Gastroesophageal sphincter (tissue), 4 donors: Measurements from ENCODE around the gene FFAR3. TPM values are rescaled to one million over a fixed set of nuclear protein-coding genes. Genes with fewer than 3 reads are reported as not detected.
"Not testable (repeated sequence)": the region's sequence is repeated elsewhere in the genome, so short reads cannot be mapped to it uniquely, and the experiment has no call there.

Source experiments
- ATAC-seq: fragments of 150-250 bp; one replicate; pipeline ENCODE4 v1.9.1; 2016; ENCODE audit warnings: mild to moderate bottlenecking, moderate library complexity
- H3K27ac ChIP-seq, 4 donors: fragments of 200-600 bp; sonication (generic) in 3 of 4; 1 replicate in 3 of 4; 2 replicates in 1 of 4; pipeline ENCODE4 v1.5.1; 2016 to 2019
- H3K27me3 ChIP-seq: fragments of 200-600 bp; sonication (generic); one replicate; pipeline ENCODE4 v1.5.1; 2019
- H3K36me3 ChIP-seq, 2 donors: fragments of 200-600 bp; sonication (generic); one replicate each; pipeline ENCODE4 v1.5.1; 2019; ENCODE audit warnings: control low read depth in 1 of 2
- H3K4me1 ChIP-seq, 3 donors: fragments of 200-600 bp; sonication (generic); 1 replicate in 2 of 3; 2 replicates in 1 of 3; pipeline ENCODE4 v1.5.1; 2016 to 2019; ENCODE audit warnings: control low read depth in 2 of 3
- H3K4me3 ChIP-seq, 2 donors: fragments of 200-600 bp; sonication (generic); one replicate each; pipeline ENCODE4 v1.5.1; 2019; ENCODE audit warnings: mild to moderate bottlenecking in 1 of 2, moderate library complexity in 1 of 2
- H3K9me3 ChIP-seq, 3 donors: fragments of 200-600 bp; sonication (generic); one replicate each; pipeline ENCODE4 v1.5.1; 2017 to 2019; ENCODE audit warnings: control low read depth in 2 of 3
- EP300 ChIP-seq: sonication (generic); formaldehyde crosslinking; IDR thresholded peaks from one replicate; pipeline ENCODE4 v1.6.1; 2017; ENCODE audit warnings: antibody characterized with exemption, mild to moderate bottlenecking
- POLR2A ChIP-seq, 2 donors: fragments of 450-650 bp; IDR thresholded peaks; one replicate each; pipeline ENCODE4 v1.6.1; 2017; ENCODE audit warnings: antibody characterized with exemption in 2 of 2, mild to moderate bottlenecking in 2 of 2, moderate library complexity in 1 of 2
- POLR2AphosphoS5 ChIP-seq: sonication (generic); formaldehyde crosslinking; IDR thresholded peaks from one replicate; pipeline ENCODE4 v1.6.1; 2017; ENCODE audit warnings: antibody characterized with exemption
- WGBS, 2 donors: methylation state at CpG; one replicate each; pipeline ENCODE4 v1.1.5; 2018; ENCODE audit warnings: low coverage in 1 of 2; 5-methylcytosine and 5-hydroxymethylcytosine counted together
- total RNA-seq, 4 donors: library from RNA; depleted of rRNA; stranded (reverse); fragments of >200 nt; gene quantifications; one replicate each; pipeline ENCODE4 v1.1.0, GENCODE V29; 2016
- TF ChIP-seq, protein P1 (sequence below), 4 experiments: fragments of 200-600 bp in 2 of 4; fragments of 450-650 bp in 2 of 4; sonication (generic) in 1 of 4; IDR thresholded peaks; one replicate each; pipeline ENCODE4 v1.5.1; 2017 to 2019; ENCODE audit warnings: antibody characterized with exemption in 4 of 4, mild to moderate bottlenecking in 2 of 4, moderate library complexity in 2 of 4

The FFAR3 gene
- total RNA-seq, 4 donors from 2014 or later = 0.13 TPM; not detected in 3

DNA sequence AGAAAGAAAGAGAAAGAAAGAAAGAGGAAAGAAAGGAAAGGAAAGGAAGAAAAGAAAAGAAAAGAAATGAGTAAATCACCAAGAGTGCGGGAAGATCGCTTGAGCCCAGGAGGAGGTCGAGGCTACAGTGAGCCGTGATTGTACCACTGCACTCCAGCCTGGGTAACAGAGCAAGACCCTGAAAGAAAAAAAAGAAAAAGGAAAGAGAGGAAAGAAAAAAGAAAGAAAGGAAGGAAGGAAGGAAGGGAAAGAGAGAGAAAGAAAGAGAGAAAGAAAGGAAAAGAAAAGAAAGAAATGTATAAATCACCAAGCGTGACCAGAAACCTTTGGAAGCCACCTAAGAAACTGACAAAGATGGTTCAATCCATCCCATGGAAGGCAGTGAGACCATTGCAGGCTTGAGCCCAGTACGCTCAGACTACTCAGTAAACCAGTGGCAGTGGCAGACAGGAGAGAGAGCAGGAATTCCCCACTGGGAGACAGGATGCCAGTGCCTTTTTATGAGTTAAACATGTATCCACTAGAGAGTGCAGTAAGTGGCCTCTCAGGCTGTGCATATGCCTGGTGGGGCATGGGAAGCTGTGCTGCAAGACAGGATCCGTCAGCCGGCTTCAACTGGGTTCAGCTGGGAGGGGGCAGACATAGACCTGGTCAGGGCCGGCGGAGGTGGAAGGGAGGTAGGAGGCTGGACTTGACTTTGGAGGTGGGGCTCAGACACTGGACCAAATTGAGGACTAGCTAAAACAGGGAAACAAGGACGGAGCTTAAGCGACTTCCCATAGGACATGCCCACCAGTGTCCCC lies 17.4 kb downstream of the FFAR3 start:
- 74 to 96% methylated on average over 7 to 12 of the region's 12 CpGs for WGBS, 2 donors

DNA sequence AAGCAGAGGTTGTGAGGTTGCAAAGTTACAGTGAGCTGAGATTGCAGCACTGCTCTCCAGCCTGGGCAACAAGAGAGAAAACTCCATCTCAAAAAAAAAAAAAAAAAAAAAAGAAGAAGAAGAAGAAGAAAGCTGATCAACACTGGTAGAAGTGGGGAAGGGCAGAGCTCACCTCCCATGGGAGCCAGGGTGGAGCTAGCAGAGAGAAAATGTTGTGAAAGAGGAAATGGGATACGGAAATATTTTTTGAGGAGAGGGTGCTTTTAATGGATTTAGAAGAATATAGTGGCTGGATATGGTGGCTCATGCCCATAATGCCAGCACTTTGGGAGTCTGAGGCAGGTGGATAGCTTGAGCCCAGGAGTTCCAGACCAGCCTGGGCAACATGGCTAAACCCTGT lies 19.4 kb downstream of the FFAR3 start:
- no peak overlapping the region for H3K27ac ChIP-seq
- ATAC-seq = no peak
- H3K4me1 ChIP-seq = no peaks in the 10 kb centered on the region
- no peaks in the 10 kb centered on the region for H3K36me3 ChIP-seq
- peaks cover 0 to 5% (median 0%) of the 10 kb centered on the region in 3 donors for H3K9me3 ChIP-seq
- H3K27me3 ChIP-seq = peaks cover 17% of the 10 kb centered on the region
- WGBS, 2 donors = 29 to 53% methylated on average over 1 of the region's 1 CpG
- H3K4me3 ChIP-seq = no peak overlapping the region
- TF ChIP-seq EP300 (no peak), POLR2A (IDR thresholded peaks at IDR 0.05) (no peak), POLR2AphosphoS5 (no peak)
- TF ChIP-seq, protein P1, sequence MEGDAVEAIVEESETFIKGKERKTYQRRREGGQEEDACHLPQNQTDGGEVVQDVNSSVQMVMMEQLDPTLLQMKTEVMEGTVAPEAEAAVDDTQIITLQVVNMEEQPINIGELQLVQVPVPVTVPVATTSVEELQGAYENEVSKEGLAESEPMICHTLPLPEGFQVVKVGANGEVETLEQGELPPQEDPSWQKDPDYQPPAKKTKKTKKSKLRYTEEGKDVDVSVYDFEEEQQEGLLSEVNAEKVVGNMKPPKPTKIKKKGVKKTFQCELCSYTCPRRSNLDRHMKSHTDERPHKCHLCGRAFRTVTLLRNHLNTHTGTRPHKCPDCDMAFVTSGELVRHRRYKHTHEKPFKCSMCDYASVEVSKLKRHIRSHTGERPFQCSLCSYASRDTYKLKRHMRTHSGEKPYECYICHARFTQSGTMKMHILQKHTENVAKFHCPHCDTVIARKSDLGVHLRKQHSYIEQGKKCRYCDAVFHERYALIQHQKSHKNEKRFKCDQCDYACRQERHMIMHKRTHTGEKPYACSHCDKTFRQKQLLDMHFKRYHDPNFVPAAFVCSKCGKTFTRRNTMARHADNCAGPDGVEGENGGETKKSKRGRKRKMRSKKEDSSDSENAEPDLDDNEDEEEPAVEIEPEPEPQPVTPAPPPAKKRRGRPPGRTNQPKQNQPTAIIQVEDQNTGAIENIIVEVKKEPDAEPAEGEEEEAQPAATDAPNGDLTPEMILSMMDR (IDR thresholded peaks at IDR 0.05) = no peak

More for the DNA sequence above, 17.4 kb downstream of the FFAR3 start:
- Histone ChIP-seq H3K27ac (no peak overlapping the region), H3K4me1 (no peaks in the 10 kb centered on the region), H3K27me3 (peaks cover 4% of the 10 kb centered on the region), H3K36me3 (no peaks in the 10 kb centered on the region), H3K4me3 (no peak overlapping the region), H3K9me3 (peaks cover 0 to 5% (median 0%) of the 10 kb centered on the region in 3 donors)
- TF ChIP-seq POLR2AphosphoS5 = no peak
- TF ChIP-seq, protein P1 (IDR thresholded peaks at IDR 0.05) = no peak
- TF ChIP-seq POLR2A (IDR thresholded peaks at IDR 0.05) = no peak
- no peak for TF ChIP-seq EP300
- no peak for ATAC-seq

DNA sequence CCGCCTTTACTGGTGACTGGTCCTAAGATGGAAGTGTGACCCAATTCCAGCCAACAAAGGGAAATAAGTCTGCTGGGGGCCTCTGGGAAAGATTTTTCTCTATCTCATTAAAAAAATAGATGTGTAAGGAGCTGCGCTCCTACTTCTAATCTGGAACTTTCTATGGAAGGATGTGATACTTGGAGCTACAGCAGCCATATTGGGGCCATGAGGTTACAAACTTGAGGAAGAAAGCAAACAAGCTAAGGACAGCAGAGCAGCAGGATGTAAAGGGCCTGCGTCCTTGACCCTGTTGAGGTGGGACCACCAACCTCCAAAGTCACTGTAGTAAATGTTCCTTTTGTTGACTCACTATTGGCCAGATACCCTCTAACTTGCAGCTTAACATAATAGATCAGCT lies 20.1 kb downstream of the FFAR3 start:
- Histone ChIP-seq H3K36me3 (no peaks in the 10 kb centered on the region), H3K4me1 (no peaks in the 10 kb centered on the region), H3K27ac (no peak overlapping the region), H3K4me3 (no peak overlapping the region), H3K9me3 (peaks cover 0 to 5% (median 0%) of the 10 kb centered on the region in 3 donors), H3K27me3 (peaks cover 24% of the 10 kb centered on the region)
- ATAC-seq = no peak
- WGBS, 2 donors = 86 to 100% methylated on average over 2 to 3 of the region's 3 CpGs
- TF ChIP-seq, protein P1 (IDR thresholded peaks at IDR 0.05) = no peak
- no peak for TF ChIP-seq POLR2A (IDR thresholded peaks at IDR 0.05)
- no peak for TF ChIP-seq POLR2AphosphoS5
- TF ChIP-seq EP300 = no peak

DNA sequence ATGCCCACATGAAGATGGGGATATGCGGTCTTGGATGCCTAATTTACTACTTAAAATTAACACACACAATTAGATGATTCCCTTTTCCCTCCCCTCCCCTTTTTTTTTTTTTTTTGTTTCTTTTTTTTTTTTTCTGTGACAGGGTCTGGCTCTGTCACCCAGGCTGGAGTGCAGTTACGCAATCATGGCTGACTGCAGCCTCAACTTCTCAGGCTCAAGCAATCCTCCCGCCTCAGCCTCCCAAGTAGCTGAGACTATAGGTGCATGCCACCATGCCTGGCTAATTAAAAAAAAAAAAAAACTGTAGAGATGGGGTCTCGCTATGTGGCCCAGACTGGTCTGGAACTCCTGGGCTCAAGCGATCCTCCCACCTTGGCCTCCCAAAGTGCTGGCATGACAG lies 21.3 kb downstream of the FFAR3 start:
- ATAC-seq, H3K27ac ChIP-seq: not testable (repeated sequence)
- 90 to 95% methylated on average over 2 to 5 of the region's 5 CpGs for WGBS, 2 donors

DNA sequence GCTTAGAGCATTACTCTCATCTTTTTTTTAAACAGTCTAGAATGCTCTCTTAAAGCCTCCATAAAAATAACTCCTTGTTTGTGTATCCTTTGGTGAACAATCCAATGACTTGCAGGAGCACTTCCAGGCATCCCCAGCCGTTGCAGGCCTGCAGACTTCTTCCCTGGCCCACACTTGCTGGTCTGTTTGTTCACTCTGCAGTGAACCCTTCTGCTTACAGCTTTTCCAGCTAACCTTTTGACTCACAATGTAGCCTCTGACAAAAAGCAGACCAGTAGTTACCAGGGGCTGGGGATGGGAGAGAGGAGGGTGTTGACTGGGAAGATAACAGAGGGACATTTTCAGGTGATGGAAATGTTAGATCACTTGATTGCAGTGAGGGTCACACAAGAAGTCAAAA lies 21.7 kb downstream of the FFAR3 start:
- Histone ChIP-seq H3K27me3 (peaks cover 37% of the 10 kb centered on the region), H3K4me3 (no peak overlapping the region), H3K4me1 (no peaks in the 10 kb centered on the region), H3K27ac (no peak overlapping the region), H3K36me3 (no peaks in the 10 kb centered on the region), H3K9me3 (peaks cover 0 to 5% (median 0%) of the 10 kb centered on the region in 3 donors)
- 0 to 18% methylated on average over 1 of the region's 1 CpG for WGBS, 2 donors
- TF ChIP-seq POLR2A (IDR thresholded peaks at IDR 0.05) (no peak), EP300 (no peak), POLR2AphosphoS5 (no peak)
- TF ChIP-seq, protein P1 (IDR thresholded peaks at IDR 0.05) = no peak
- ATAC-seq = no peak

More for the DNA sequence above, 21.3 kb downstream of the FFAR3 start:
- H3K27me3 ChIP-seq = peaks cover 33% of the 10 kb centered on the region
- H3K36me3 ChIP-seq, H3K9me3 ChIP-seq, H3K4me1 ChIP-seq, H3K4me3 ChIP-seq: not testable (repeated sequence)
